Keratinocyte (primary cell): ENCODE results near the gene PLK4. TPM values are rescaled to one million over a fixed set of nuclear protein-coding genes. Genes with fewer than 3 reads are reported as not detected.

Source experiments
- DNase-seq: peaks from one replicate; pipeline ENCODE4 v3.0.0-alpha.2; 2011; ENCODE audit warnings: low read depth, missing footprints, low spot score
- FAIRE-seq: peaks from 2 replicates; lab custom pipeline; 2011; peaks lifted over from hg19 to GRCh38; lab: Jason Lieb, UNC
- H2AFZ ChIP-seq: 2 replicates; pipeline ENCODE4 v1.6.0; 2012; ENCODE audit warnings: low read length, control low read depth, inconsistent platforms; ENCODE audit not compliant: control insufficient read depth
- H3K27ac ChIP-seq: 2 replicates; pipeline ENCODE4 v1.5.1; 2011; ENCODE audit warnings: low read length; ENCODE audit not compliant: control insufficient read depth, insufficient read depth
- H3K27me3 ChIP-seq: 3 replicates; pipeline ENCODE4 v1.6.0; 2011; ENCODE audit warnings: low read length; ENCODE audit not compliant: control insufficient read depth, insufficient read depth; ENCODE audit errors: extremely low read depth
- H3K36me3 ChIP-seq, 2 experiments: 2 replicates in 1 of 2; 3 replicates in 1 of 2; pipeline ENCODE4 v1.5.1; 2011; ENCODE audit warnings: low read length in 2 of 2, mild to moderate bottlenecking in 1 of 2; ENCODE audit not compliant: control insufficient read depth in 2 of 2, insufficient read depth in 2 of 2; ENCODE audit errors: extremely low read depth in 1 of 2
- H3K4me1 ChIP-seq: 3 replicates; pipeline ENCODE4 v1.5.1; 2011; ENCODE audit warnings: low read length; ENCODE audit not compliant: control insufficient read depth, insufficient read depth; ENCODE audit errors: extremely low read depth
- H3K4me2 ChIP-seq: 3 replicates; pipeline ENCODE4 v1.6.0; 2011; ENCODE audit warnings: low read depth, low read length; ENCODE audit not compliant: control insufficient read depth, insufficient read depth; ENCODE audit errors: extremely low read depth
- H3K4me3 ChIP-seq, 3 experiments: fragments of 200-600 bp in 1 of 3; sonication (generic) in 1 of 3; 2 replicates in 2 of 3; 3 replicates in 1 of 3; pipeline ENCODE4 v1.5.1; 2011 to 2016; ENCODE audit warnings: low read length in 3 of 3, mild to moderate bottlenecking in 3 of 3, control low read depth in 2 of 3, inconsistent platforms in 1 of 3, low read depth in 1 of 3, mixed read lengths in 1 of 3, mixed run types in 1 of 3, moderate library complexity in 1 of 3; ENCODE audit not compliant: control insufficient read depth in 2 of 3, insufficient read depth in 2 of 3; ENCODE audit errors: extremely low read depth in 1 of 3
- H3K79me2 ChIP-seq: 2 replicates; pipeline ENCODE4 v1.6.0; 2012; ENCODE audit warnings: low read length; ENCODE audit not compliant: control insufficient read depth, insufficient read depth
- H3K9ac ChIP-seq: 3 replicates; pipeline ENCODE4 v1.6.0; 2011; ENCODE audit warnings: low read length; ENCODE audit not compliant: control insufficient read depth, insufficient read depth; ENCODE audit errors: extremely low read depth
- H3K9me1 ChIP-seq: 3 replicates; pipeline ENCODE4 v1.6.0; 2011; ENCODE audit warnings: low read length; ENCODE audit not compliant: control insufficient read depth, insufficient read depth; ENCODE audit errors: extremely low read depth
- H3K9me3 ChIP-seq: 2 replicates; pipeline ENCODE4 v1.5.1; 2012; ENCODE audit warnings: low read depth, low read length; ENCODE audit not compliant: control insufficient read depth
- H4K20me1 ChIP-seq: 3 replicates; pipeline ENCODE4 v1.6.0; 2011; ENCODE audit warnings: low read length; ENCODE audit not compliant: control insufficient read depth, insufficient read depth; ENCODE audit errors: extremely low read depth
- EZH2 ChIP-seq: IDR thresholded peaks from one replicate; pipeline ENCODE4 v1.6.1; 2012; ENCODE audit warnings: inconsistent platforms, mild to moderate bottlenecking, low read length, moderate library complexity
- dilution Hi-C: fragments of 300-500 bp; cut with MboI; formaldehyde crosslinking; loops from one replicate; pipeline ENCODE4 v1.7.0; 2020; ENCODE audit warnings: low sequenced_read_pairs; ENCODE audit not compliant: extremely low pct_ligation_motif_present
- polyA plus RNA-seq, 5 experiments: library from polyadenylated mRNA; depleted of rRNA in 3 of 5; stranded (reverse) in 3 of 5; stranded (forward) in 1 of 5; unstranded in 1 of 5; fragments of >200 nt; gene quantifications; 1 replicate in 1 of 5; 2 replicates in 3 of 5; 3 replicates in 1 of 5; pipeline versions ENCODE4 v1.2.1 to v1.2.3, GENCODE V29; 2011 to 2012; ENCODE audit warnings: missing spikeins in 2 of 5, low read depth in 1 of 5, low replicate concordance in 1 of 5
- TF ChIP-seq, protein P1 (sequence below), 3 experiments: IDR thresholded peaks in 1 of 3; conservative IDR thresholded peaks in 1 of 3; optimal IDR thresholded peaks in 1 of 3; 2 replicates in 2 of 3; 3 replicates in 1 of 3; pipeline versions ENCODE3 to v1.5.1; 2011; ENCODE audit warnings: low read length in 3 of 3, mild to moderate bottlenecking in 3 of 3, moderate library complexity in 2 of 3, control low read depth in 1 of 3, inconsistent platforms in 1 of 3; ENCODE audit not compliant: insufficient read depth in 2 of 3; ENCODE audit errors: extremely low read depth in 1 of 3

Gene PLK4
- polyA plus RNA-seq, 1 donor (not counting 4 experiments of a cell fraction or from before 2014, with no cell fraction given): 21.4 TPM

DNA sequence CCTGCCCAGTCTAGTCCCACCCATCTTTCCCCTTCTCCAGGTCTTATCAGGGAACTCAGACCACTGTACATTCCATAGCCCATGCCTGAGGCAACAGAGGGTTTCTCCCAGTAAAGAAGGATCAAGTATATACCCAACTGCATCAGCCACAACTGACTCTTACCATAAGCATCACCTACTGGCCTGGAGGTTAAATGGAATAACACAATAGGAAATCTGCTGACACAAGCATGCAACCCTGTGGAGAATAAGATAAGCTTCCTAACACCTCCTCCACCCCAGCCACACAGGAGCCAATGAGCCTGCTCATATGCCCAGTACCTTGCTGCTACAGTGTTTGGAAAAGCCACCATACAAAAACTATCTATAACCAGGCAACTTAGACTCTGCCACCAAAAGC is 34.6 kb upstream of the PLK4 start:
- dilution Hi-C loops: no loop called here
- Histone ChIP-seq H3K4me1 (no peaks in the 10 kb centered on the region), H3K9me3 (peaks cover 5% of the 10 kb centered on the region), H3K4me3 (no peak overlapping the region), H4K20me1 (no peaks in the 10 kb centered on the region), H3K27me3 (no peaks in the 10 kb centered on the region), H3K9me1 (no peaks in the 10 kb centered on the region), H3K79me2 (no peaks in the 10 kb centered on the region), H3K27ac (no peak overlapping the region), H3K9ac (no peak overlapping the region), H3K4me2 (no peak overlapping the region), H3K36me3 (no peaks in the 10 kb centered on the region), H2AFZ (no peak overlapping the region)
- no peak for DNase-seq
- no peak for FAIRE-seq
- no peak for TF ChIP-seq EZH2
- TF ChIP-seq, protein P1, sequence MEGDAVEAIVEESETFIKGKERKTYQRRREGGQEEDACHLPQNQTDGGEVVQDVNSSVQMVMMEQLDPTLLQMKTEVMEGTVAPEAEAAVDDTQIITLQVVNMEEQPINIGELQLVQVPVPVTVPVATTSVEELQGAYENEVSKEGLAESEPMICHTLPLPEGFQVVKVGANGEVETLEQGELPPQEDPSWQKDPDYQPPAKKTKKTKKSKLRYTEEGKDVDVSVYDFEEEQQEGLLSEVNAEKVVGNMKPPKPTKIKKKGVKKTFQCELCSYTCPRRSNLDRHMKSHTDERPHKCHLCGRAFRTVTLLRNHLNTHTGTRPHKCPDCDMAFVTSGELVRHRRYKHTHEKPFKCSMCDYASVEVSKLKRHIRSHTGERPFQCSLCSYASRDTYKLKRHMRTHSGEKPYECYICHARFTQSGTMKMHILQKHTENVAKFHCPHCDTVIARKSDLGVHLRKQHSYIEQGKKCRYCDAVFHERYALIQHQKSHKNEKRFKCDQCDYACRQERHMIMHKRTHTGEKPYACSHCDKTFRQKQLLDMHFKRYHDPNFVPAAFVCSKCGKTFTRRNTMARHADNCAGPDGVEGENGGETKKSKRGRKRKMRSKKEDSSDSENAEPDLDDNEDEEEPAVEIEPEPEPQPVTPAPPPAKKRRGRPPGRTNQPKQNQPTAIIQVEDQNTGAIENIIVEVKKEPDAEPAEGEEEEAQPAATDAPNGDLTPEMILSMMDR (optimal IDR thresholded peaks at IDR 0.05 in 1 of 3, IDR thresholded peaks at IDR 0.05 in 1 of 3, conservative IDR thresholded peaks at IDR 0.05 in 1 of 3; ENCODE audit: extremely low read depth in 1 of 3, insufficient read depth in 2 of 3, low read length in 3 of 3): no peak

DNA sequence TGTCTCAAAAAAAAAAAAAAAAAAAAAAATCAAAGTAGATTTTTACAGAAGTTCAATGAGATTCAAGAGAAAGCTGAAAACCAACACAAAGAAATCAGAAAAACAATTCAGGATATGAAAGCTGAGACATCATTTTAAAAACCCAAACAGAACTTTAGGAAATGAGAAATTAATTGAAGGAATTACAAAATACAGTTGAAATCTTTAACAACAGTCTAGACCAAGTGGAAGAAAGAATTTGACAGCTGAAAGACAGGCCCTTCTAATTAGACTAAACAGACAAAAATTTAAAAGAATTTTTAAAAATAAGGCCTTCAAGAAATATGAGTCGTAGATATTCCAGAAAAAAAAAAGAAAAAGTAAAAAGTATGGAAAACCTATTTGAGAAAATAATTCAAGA is 33.9 kb upstream of the PLK4 start:
- H3K27ac ChIP-seq: no peak overlapping the region
- no peak overlapping the region for H3K9ac ChIP-seq
- no peaks in the 10 kb centered on the region for H3K9me1 ChIP-seq
- no peak overlapping the region for H3K4me3 ChIP-seq
- peaks cover 5% of the 10 kb centered on the region for H3K9me3 ChIP-seq
- H2AFZ ChIP-seq: no peak overlapping the region
- TF ChIP-seq, protein P1 (optimal IDR thresholded peaks at IDR 0.05 in 1 of 3, IDR thresholded peaks at IDR 0.05 in 1 of 3, conservative IDR thresholded peaks at IDR 0.05 in 1 of 3; ENCODE audit: extremely low read depth in 1 of 3, insufficient read depth in 2 of 3, low read length in 3 of 3): no peak
- TF ChIP-seq EZH2: no peak
- FAIRE-seq (no peak), DNase-seq (no peak)
- H3K4me2 ChIP-seq: no peak overlapping the region
- H4K20me1 ChIP-seq: no peaks in the 10 kb centered on the region
- dilution Hi-C loops: no loop called here
- H3K79me2 ChIP-seq: no peaks in the 10 kb centered on the region
- no peaks in the 10 kb centered on the region for H3K36me3 ChIP-seq
- no peaks in the 10 kb centered on the region for H3K4me1 ChIP-seq
- H3K27me3 ChIP-seq: no peaks in the 10 kb centered on the region
